Esophagus muscularis mucosa (tissue), 4 donors: ENCODE data around the gene SMIM38. TPM values are rescaled to one million over a fixed set of nuclear protein-coding genes. Genes with fewer than 3 reads are reported as not detected.
"Not testable (repeated sequence)": the region's sequence is repeated elsewhere in the genome, so short reads cannot be mapped to it uniquely, and the experiment has no call there.

Experiments
- DNase-seq: peaks from one replicate; pipeline ENCODE4 v3.0.0-alpha.2; 2017; ENCODE audit errors: extremely low spot score
- H3K27ac ChIP-seq, 4 donors: fragments of 200-600 bp; sonication (generic); replicated peaks in 1 of 4; 1 replicate in 3 of 4; 2 replicates in 1 of 4; pipeline ENCODE4 v1.5.1; 2016 to 2019; ENCODE audit warnings: mild to moderate bottlenecking in 1 of 4
- H3K27me3 ChIP-seq, 4 donors: fragments of 200-600 bp; sonication (generic); one replicate each; pipeline versions ENCODE4 v1.5.1 to v1.6.0; 2016 to 2019
- H3K36me3 ChIP-seq, 4 donors: fragments of 200-600 bp; sonication (generic); one replicate each; pipeline ENCODE4 v1.5.1; 2016 to 2019
- H3K4me1 ChIP-seq, 4 donors: fragments of 200-600 bp; sonication (generic); one replicate each; pipeline ENCODE4 v1.5.1; 2016 to 2019
- H3K4me3 ChIP-seq, 4 donors: fragments of 200-600 bp; sonication (generic); 1 replicate in 2 of 4; 2 replicates in 2 of 4; pipeline ENCODE4 v1.5.1; 2016 to 2019; ENCODE audit warnings: mild to moderate bottlenecking in 4 of 4, moderate library complexity in 1 of 4
- H3K9me3 ChIP-seq, 4 donors: fragments of 200-600 bp; sonication (generic); 1 replicate in 3 of 4; 2 replicates in 1 of 4; pipeline ENCODE4 v1.5.1; 2016 to 2019
- CTCF ChIP-seq, 3 experiments: fragments of 200-600 bp in 2 of 3; fragments of 450-650 bp in 1 of 3; sonication (generic) in 2 of 3; IDR thresholded peaks; one replicate each; pipeline ENCODE4 v1.5.1; 2017 to 2019; ENCODE audit warnings: antibody characterized with exemption in 3 of 3, mild to moderate bottlenecking in 2 of 3, moderate library complexity in 1 of 3
- EP300 ChIP-seq: sonication (generic); formaldehyde crosslinking; IDR thresholded peaks from one replicate; pipeline ENCODE4 v1.6.1; 2017; ENCODE audit warnings: antibody characterized with exemption
- POLR2A ChIP-seq: fragments of 450-650 bp; IDR thresholded peaks from one replicate; pipeline ENCODE4 v1.6.1; 2017; ENCODE audit warnings: antibody characterized with exemption, moderate library complexity, mild to moderate bottlenecking, low read depth
- POLR2AphosphoS5 ChIP-seq, 2 donors: sonication (generic); formaldehyde crosslinking; IDR thresholded peaks; one replicate each; pipeline ENCODE4 v1.6.1; 2017; ENCODE audit warnings: antibody characterized with exemption in 2 of 2
- WGBS: methylation state at CpG from one replicate; pipeline ENCODE4 v1.1.5; 2018; 5-methylcytosine and 5-hydroxymethylcytosine counted together
- intact Hi-C: fragments of 100-400 bp; cut with DNase I; formaldehyde crosslinking; loops from one replicate; pipeline ENCODE4 v1.15.1; 2023
- total RNA-seq, 4 donors: library from RNA; depleted of rRNA; stranded (reverse); fragments of >200 nt; gene quantifications; one replicate each; pipeline versions ENCODE4 v1.1.0 to v1.2.1, GENCODE V29; 2016

Gene SMIM38
- total RNA-seq, 4 donors from 2014 or later = 0.50 to 4.2 (median 2.6) TPM

- no peak for DNase-seq
- 98% methylated on average over 13 of the region's 13 CpGs for WGBS
- Histone ChIP-seq H3K9me3 (peaks cover 0 to 16% (median 7%) of the 10 kb centered on the region in 4 donors), H3K27ac (no peak overlapping the region), H3K4me1 (no peaks in the 10 kb centered on the region), H3K36me3 (peaks cover 4 to 21% (median 8%) of the 10 kb centered on the region in 4 donors), H3K4me3 (no peak overlapping the region), H3K27me3 (no peaks in the 10 kb centered on the region)
- intact Hi-C loops = no loop called here
- no peak for TF ChIP-seq POLR2AphosphoS5 (IDR thresholded peaks at IDR 0.05)
- TF ChIP-seq EP300 = no peak
Measured at GRCh38 chr11:69148377-69148762, 7.4 kb upstream of the SMIM38 start.

DNA sequence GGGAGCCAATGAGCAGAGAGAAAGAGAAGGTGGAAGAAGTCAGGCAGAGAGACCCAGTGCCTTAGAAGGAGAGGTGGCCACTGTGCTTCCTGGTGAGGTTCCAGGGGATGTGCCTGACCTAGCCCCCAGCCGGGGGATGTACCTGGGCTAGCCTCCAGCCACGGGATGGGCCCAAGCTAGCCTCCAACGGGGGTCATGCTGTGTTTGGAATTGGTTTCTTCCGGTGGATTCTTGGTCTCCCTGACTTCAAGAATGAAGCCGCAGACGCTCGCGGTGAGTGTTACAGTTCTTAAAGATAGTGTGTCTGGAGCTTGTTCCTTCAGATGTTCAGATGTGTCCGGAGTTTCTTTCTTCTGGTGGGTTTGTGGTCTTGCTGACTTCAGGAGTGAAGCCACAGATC is 6.9 kb upstream of the SMIM38 start:
- H3K36me3 ChIP-seq = peaks cover 4 to 21% (median 8%) of the 10 kb centered on the region in 4 donors
- peaks cover 0 to 16% (median 7%) of the 10 kb centered on the region in 4 donors for H3K9me3 ChIP-seq
- H3K27me3 ChIP-seq = no peaks in the 10 kb centered on the region
- no peak for DNase-seq
- no peak overlapping the region for H3K4me3 ChIP-seq
- no peaks in the 10 kb centered on the region for H3K4me1 ChIP-seq
- TF ChIP-seq POLR2AphosphoS5 (IDR thresholded peaks at IDR 0.05) = no peak
- TF ChIP-seq POLR2A = no peak
- no peak for TF ChIP-seq EP300
- TF ChIP-seq CTCF (IDR thresholded peaks at IDR 0.05) = no peak
- intact Hi-C loops = no loop called here
- no peak overlapping the region for H3K27ac ChIP-seq
- 93% methylated on average over 7 of the region's 9 CpGs for WGBS

GRCh38 chr11:69149338-69150045 is 6.2 kb upstream of the SMIM38 start:
- Histone ChIP-seq H3K9me3 (peaks cover 0 to 16% (median 7%) of the 10 kb centered on the region in 4 donors), H3K36me3 (peaks cover 4 to 21% (median 8%) of the 10 kb centered on the region in 4 donors)
- H3K4me3 ChIP-seq, H3K4me1 ChIP-seq, intact Hi-C loops, H3K27me3 ChIP-seq, DNase-seq, H3K27ac ChIP-seq: not testable (repeated sequence)
- 90% methylated on average over 9 of the region's 11 CpGs for WGBS

GRCh38 chr11:69150175-69150574 is 5.6 kb upstream of the SMIM38 start:
- H3K27ac ChIP-seq = no peak overlapping the region
- 89% methylated on average over 3 of the region's 3 CpGs for WGBS
- no peak for TF ChIP-seq CTCF (IDR thresholded peaks at IDR 0.05)
- TF ChIP-seq POLR2A = no peak
- no peak for TF ChIP-seq POLR2AphosphoS5 (IDR thresholded peaks at IDR 0.05)
- no peak for TF ChIP-seq EP300
- H3K4me1 ChIP-seq = peaks cover 0 to 4% (median under 1%) of the 10 kb centered on the region in 4 donors
- no peaks in the 10 kb centered on the region for H3K27me3 ChIP-seq
- H3K36me3 ChIP-seq = peaks cover 4 to 16% (median 8%) of the 10 kb centered on the region in 4 donors
- no peak for DNase-seq
- intact Hi-C loops = no loop called here
- no peak overlapping the region for H3K4me3 ChIP-seq
- H3K9me3 ChIP-seq = peaks cover 0 to 16% (median 7%) of the 10 kb centered on the region in 4 donors

GRCh38 chr11:69151836-69152235 is 3.9 kb upstream of the SMIM38 start:
- Histone ChIP-seq H3K9me3 (peaks cover 0 to 2% (median 1%) of the 10 kb centered on the region in 4 donors), H3K27ac (no peak overlapping the region), H3K36me3 (peaks cover 0 to 17% (median 7%) of the 10 kb centered on the region in 4 donors), H3K4me3 (no peak overlapping the region), H3K27me3 (no peaks in the 10 kb centered on the region), H3K4me1 (peaks cover 11 to 19% (median 15%) of the 10 kb centered on the region in 4 donors)
- DNase-seq = no peak
- no peak for TF ChIP-seq CTCF (IDR thresholded peaks at IDR 0.05)
- TF ChIP-seq POLR2A = no peak
- TF ChIP-seq EP300 = no peak
- no peak for TF ChIP-seq POLR2AphosphoS5 (IDR thresholded peaks at IDR 0.05)
- 81% methylated on average over 10 of the region's 10 CpGs for WGBS
- intact Hi-C loops = no loop called here
